H1 (cell line): Measurements from ENCODE around the gene RBM42.
A peak's percentile ranks its signal among the peaks of the same experiment; 100 is the strongest.

Source experiments
- ATF3 ChIP-seq: IDR thresholded peaks from 2 replicates; pipeline ENCODE4 v1.6.1; 2011; ENCODE audit warnings: low read depth, mild to moderate bottlenecking, low read length; ENCODE audit not compliant: insufficient read depth
- CEBPB ChIP-seq: IDR thresholded peaks from 2 replicates; pipeline ENCODE4 v1.6.1; 2012; ENCODE audit warnings: low read depth, low read length
- CTCF ChIP-seq, 3 experiments: IDR thresholded peaks; 1 replicate in 2 of 3; 2 replicates in 1 of 3; pipeline versions ENCODE4 v1.5.1 to v1.6.1; 2011; ENCODE audit warnings: low read length in 3 of 3, mild to moderate bottlenecking in 3 of 3, inconsistent platforms in 2 of 3, low read depth in 1 of 3, moderate library complexity in 1 of 3; ENCODE audit not compliant: insufficient read depth in 1 of 3; ENCODE audit errors: control extremely low read depth in 1 of 3
- MAFK ChIP-seq: IDR thresholded peaks from 2 replicates; pipeline ENCODE4 v1.6.1; 2012; ENCODE audit warnings: low read depth, mild to moderate bottlenecking, improper control_type of control experiment, low read length
- MAX ChIP-seq: IDR thresholded peaks from 2 replicates; pipeline ENCODE4 v1.6.1; 2012; ENCODE audit warnings: inconsistent platforms
- PHF8 ChIP-seq: fragments of 200-600 bp; sonication (generic); conservative IDR thresholded peaks from 2 replicates; pipeline ENCODE4 v1.7.1; 2012; ENCODE audit warnings: low read depth, mild to moderate bottlenecking, inconsistent platforms, low read length, moderate library complexity
- POLR2AphosphoS5 ChIP-seq: IDR thresholded peaks from 2 replicates; pipeline ENCODE4 v1.6.1; 2011; ENCODE audit warnings: low read depth, low read length
- POU5F1 ChIP-seq: IDR thresholded peaks from 2 replicates; pipeline ENCODE4 v1.6.1; 2011; ENCODE audit warnings: low read depth, mild to moderate bottlenecking, low read length, moderate library complexity
- SIN3A ChIP-seq, 2 experiments: IDR thresholded peaks in 1 of 2; conservative IDR thresholded peaks in 1 of 2; 2 replicates each; pipeline ENCODE4 v1.6.1; 2011 to 2012; ENCODE audit warnings: low read length in 2 of 2, improper control_type of control experiment in 1 of 2, low read depth in 1 of 2, mild to moderate bottlenecking in 1 of 2
- SP1 ChIP-seq: IDR thresholded peaks from 2 replicates; pipeline ENCODE4 v1.6.1; 2011; ENCODE audit warnings: low read depth, low read length
- TAF7 ChIP-seq: optimal IDR thresholded peaks from 2 replicates; pipeline ENCODE3; 2011; ENCODE audit warnings: low read depth, mild to moderate bottlenecking, inconsistent platforms, low read length, moderate library complexity, borderline replicate concordance
- USF2 ChIP-seq: IDR thresholded peaks from 2 replicates; pipeline ENCODE4 v1.6.1; 2011; ENCODE audit warnings: low read length, improper control_type of control experiment
- ZNF274 ChIP-seq: IDR thresholded peaks from 2 replicates; pipeline ENCODE4 v1.7.0; 2012; ENCODE audit warnings: low read length, borderline replicate concordance; ENCODE audit errors: extremely low read depth

- TF ChIP-seq POU5F1 (no peak), TAF7 (peak; percentile 82), CTCF (IDR thresholded peaks at IDR 0.05; ENCODE audit: control extremely low read depth in 1 of 3, insufficient read depth in 1 of 3, low read depth in 1 of 3, low read length in 3 of 3) (peak in 1 of 3 experiments; percentile 8; a peak in 1 of 4 replicates), POLR2AphosphoS5 (peak; percentile 64; the same call in 1 of the 2 replicates), CEBPB (no peak), MAX (peak; percentile 91), ATF3 (no peak), ZNF274 (no peak), SP1 (peak; percentile 37; the same call in 1 of the 2 replicates), SIN3A (conservative IDR thresholded peaks at IDR 0.05 in 1 of 2, IDR thresholded peaks at IDR 0.05 in 1 of 2; ENCODE audit: low read depth in 1 of 2, low read length in 2 of 2) (peak in 1 of 2 experiments; percentile 65; a peak in 3 of 4 replicates), PHF8 (peak; percentile 53), USF2 (no peak), MAFK (no peak)
Measured at GRCh38 chr19:35643255-35644205, 14.7 kb downstream of the RBM42 start.
